Measurements from ENCODE around the gene ASPA. TPM values are rescaled to one million over a fixed set of nuclear protein-coding genes. Genes with fewer than 3 reads are reported as not detected.
A peak's percentile ranks its signal among the peaks of the same experiment; 100 is the strongest.

The ASPA gene
- total and polyA plus RNA-seq, 2 donors from 2014 or later = 5.1 to 24.2 TPM

DNA sequence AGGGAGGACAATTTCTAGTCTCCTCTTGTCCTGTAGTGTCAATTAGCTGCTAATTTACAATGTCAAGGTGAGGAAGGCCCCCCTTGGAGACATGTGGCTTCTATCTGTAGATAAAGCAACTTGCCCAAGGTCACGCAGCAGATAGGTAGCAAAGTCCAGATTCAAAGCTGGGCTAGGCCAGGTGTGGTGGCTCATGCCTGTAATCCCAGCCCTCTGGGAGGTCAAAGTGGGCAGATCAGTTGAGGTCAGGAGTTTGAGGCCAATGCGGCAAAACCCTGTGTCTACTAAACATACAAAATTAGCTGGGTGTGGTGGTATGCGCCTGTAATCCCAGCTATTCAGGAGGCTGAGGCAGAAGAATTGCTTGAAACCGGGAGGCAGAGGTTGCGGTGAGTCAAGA, 70.7 kb downstream of the ASPA start:
- intact Hi-C loops (cut with DNase I) = no loop called here
- Histone ChIP-seq H3K9ac (ENCODE audit: low read length in 3 of 3) (no peak overlapping the region), H3K4me1 (ENCODE audit: control insufficient read depth in 2 of 3, insufficient read depth in 2 of 3, low read depth in 1 of 3, low read length in 3 of 3) (no peaks in the 10 kb centered on the region), H3K36me3 (ENCODE audit: control insufficient read depth in 2 of 3, insufficient read depth in 3 of 3, low read length in 3 of 3) (no peaks in the 10 kb centered on the region), H3K27ac (ENCODE audit: low read depth in 2 of 2, low read length in 2 of 2) (no peak overlapping the region), H3K27me3 (ENCODE audit: control insufficient read depth, insufficient read depth, low read length) (no peaks in the 10 kb centered on the region), H3K4me3 (ENCODE audit: low read length in 3 of 3) (no peak overlapping the region), H3K9me3 (ENCODE audit: control insufficient read depth in 2 of 3, insufficient read depth in 1 of 3, low read length in 3 of 3) (no peaks in the 10 kb centered on the region)
- TF ChIP-seq, protein P1, sequence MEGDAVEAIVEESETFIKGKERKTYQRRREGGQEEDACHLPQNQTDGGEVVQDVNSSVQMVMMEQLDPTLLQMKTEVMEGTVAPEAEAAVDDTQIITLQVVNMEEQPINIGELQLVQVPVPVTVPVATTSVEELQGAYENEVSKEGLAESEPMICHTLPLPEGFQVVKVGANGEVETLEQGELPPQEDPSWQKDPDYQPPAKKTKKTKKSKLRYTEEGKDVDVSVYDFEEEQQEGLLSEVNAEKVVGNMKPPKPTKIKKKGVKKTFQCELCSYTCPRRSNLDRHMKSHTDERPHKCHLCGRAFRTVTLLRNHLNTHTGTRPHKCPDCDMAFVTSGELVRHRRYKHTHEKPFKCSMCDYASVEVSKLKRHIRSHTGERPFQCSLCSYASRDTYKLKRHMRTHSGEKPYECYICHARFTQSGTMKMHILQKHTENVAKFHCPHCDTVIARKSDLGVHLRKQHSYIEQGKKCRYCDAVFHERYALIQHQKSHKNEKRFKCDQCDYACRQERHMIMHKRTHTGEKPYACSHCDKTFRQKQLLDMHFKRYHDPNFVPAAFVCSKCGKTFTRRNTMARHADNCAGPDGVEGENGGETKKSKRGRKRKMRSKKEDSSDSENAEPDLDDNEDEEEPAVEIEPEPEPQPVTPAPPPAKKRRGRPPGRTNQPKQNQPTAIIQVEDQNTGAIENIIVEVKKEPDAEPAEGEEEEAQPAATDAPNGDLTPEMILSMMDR (IDR thresholded peaks at IDR 0.05; ENCODE audit: borderline replicate concordance, extremely low read depth, insufficient read depth) = no peak
- FAIRE-seq (no peak), DNase-seq (peak in 1 of 5 donors; percentile 1)

- Histone ChIP-seq H3K4me1 (ENCODE audit: control insufficient read depth in 2 of 3, insufficient read depth in 2 of 3, low read depth in 1 of 3, low read length in 3 of 3) (no peaks in the 10 kb centered on the region), H3K9me3 (ENCODE audit: control insufficient read depth in 2 of 3, insufficient read depth in 1 of 3, low read length in 3 of 3) (no peaks in the 10 kb centered on the region), H3K4me3 (ENCODE audit: low read length in 3 of 3) (no peak overlapping the region), H3K36me3 (ENCODE audit: control insufficient read depth in 2 of 3, insufficient read depth in 3 of 3, low read length in 3 of 3) (no peaks in the 10 kb centered on the region), H3K27me3 (ENCODE audit: control insufficient read depth, insufficient read depth, low read length) (no peaks in the 10 kb centered on the region), H3K9ac (ENCODE audit: low read length in 3 of 3) (no peak overlapping the region), H3K27ac (ENCODE audit: low read depth in 2 of 2, low read length in 2 of 2) (no peak overlapping the region)
- DNase-seq (peak in 1 of 5 donors; percentile 26), FAIRE-seq (no peak)
- intact Hi-C loops (cut with DNase I) = no loop called here
- TF ChIP-seq, protein P1 (IDR thresholded peaks at IDR 0.05; ENCODE audit: borderline replicate concordance, extremely low read depth, insufficient read depth) = no peak
Observed at GRCh38 chr17:3546997-3547396, 71.2 kb downstream of the ASPA start.

DNA sequence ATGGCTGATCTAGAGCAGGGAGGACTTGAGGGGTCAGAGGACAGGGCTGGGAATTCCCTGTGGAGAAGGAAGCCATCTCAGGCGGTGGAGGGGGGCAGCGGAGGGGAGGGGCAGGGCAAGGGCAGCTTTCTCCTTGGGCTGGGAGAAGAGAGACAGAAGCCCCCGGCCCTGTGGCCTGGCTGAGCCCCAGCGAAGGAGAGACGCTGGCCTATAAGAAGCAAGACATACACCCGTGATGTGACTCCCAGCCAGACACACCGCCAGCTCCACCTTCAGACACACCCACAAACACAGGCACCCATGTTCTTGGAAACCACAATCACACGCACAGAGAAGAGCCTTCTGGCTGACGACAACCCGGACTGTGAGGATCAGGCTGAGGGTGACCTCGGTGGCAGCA, 71.8 kb downstream of the ASPA start:
- Histone ChIP-seq H3K27ac (ENCODE audit: low read depth in 2 of 2, low read length in 2 of 2) (no peak overlapping the region), H3K4me3 (ENCODE audit: low read length in 3 of 3) (no peak overlapping the region), H3K9ac (ENCODE audit: low read length in 3 of 3) (no peak overlapping the region), H3K36me3 (ENCODE audit: control insufficient read depth in 2 of 3, insufficient read depth in 3 of 3, low read length in 3 of 3) (no peaks in the 10 kb centered on the region), H3K27me3 (ENCODE audit: control insufficient read depth, insufficient read depth, low read length) (no peaks in the 10 kb centered on the region), H3K9me3 (ENCODE audit: control insufficient read depth in 2 of 3, insufficient read depth in 1 of 3, low read length in 3 of 3) (no peaks in the 10 kb centered on the region), H3K4me1 (ENCODE audit: control insufficient read depth in 2 of 3, insufficient read depth in 2 of 3, low read depth in 1 of 3, low read length in 3 of 3) (no peaks in the 10 kb centered on the region)
- TF ChIP-seq, protein P1 (IDR thresholded peaks at IDR 0.05; ENCODE audit: borderline replicate concordance, extremely low read depth, insufficient read depth) = no peak
- DNase-seq (peak in 1 of 5 donors; percentile 60), FAIRE-seq (no peak)
- intact Hi-C loops (cut with DNase I) = no loop called here

- TF ChIP-seq, protein P1 (IDR thresholded peaks at IDR 0.05; ENCODE audit: borderline replicate concordance, extremely low read depth, insufficient read depth) = no peak
- H3K9me3 ChIP-seq (ENCODE audit: control insufficient read depth in 2 of 3, insufficient read depth in 1 of 3, low read length in 3 of 3) = no peaks in the 10 kb centered on the region
- no peak overlapping the region for H3K9ac ChIP-seq (ENCODE audit: low read length in 3 of 3)
- intact Hi-C loops (cut with DNase I) = no loop called here
- no peaks in the 10 kb centered on the region for H3K27me3 ChIP-seq (ENCODE audit: control insufficient read depth, insufficient read depth, low read length)
- H3K27ac ChIP-seq (ENCODE audit: low read depth in 2 of 2, low read length in 2 of 2) = no peak overlapping the region
- FAIRE-seq (no peak), DNase-seq (no peak)
- no peak overlapping the region for H3K4me3 ChIP-seq (ENCODE audit: low read length in 3 of 3)
- no peaks in the 10 kb centered on the region for H3K36me3 ChIP-seq (ENCODE audit: control insufficient read depth in 2 of 3, insufficient read depth in 3 of 3, low read length in 3 of 3)
- no peaks in the 10 kb centered on the region for H3K4me1 ChIP-seq (ENCODE audit: control insufficient read depth in 2 of 3, insufficient read depth in 2 of 3, low read depth in 1 of 3, low read length in 3 of 3)
Observed at GRCh38 chr17:3549610-3550162, 73.9 kb downstream of the ASPA start.

Data from kidney (tissue), 14 donors.